ENCODE results near the gene YPEL5. TPM values are rescaled to one million over a fixed set of nuclear protein-coding genes. Genes with fewer than 3 reads are reported as not detected.
A peak's percentile ranks its signal among the peaks of the same experiment; 100 is the strongest.

Gene YPEL5
- total and polyA plus RNA-seq, 10 of the 15 experiments (the other 5 are each of a cell fraction or from before 2014, with no cell fraction given): 18.8 to 47.3 (median 21.7) TPM

GRCh38 chr2:30146337-30147195 is at the start of gene YPEL5 (continued):
- TF ChIP-seq POLR2AphosphoS5 (IDR thresholded peaks at IDR 0.05; ENCODE audit: low read length): peak; percentile 76
- TF ChIP-seq MAX (IDR thresholded peaks at IDR 0.05; ENCODE audit: low read depth, low read length): peak; percentile 83
- TF ChIP-seq SIN3A (IDR thresholded peaks at IDR 0.05; ENCODE audit: low read depth, low read length): peak; percentile 89
- peak; percentile 76 for TF ChIP-seq E4F1 (IDR thresholded peaks at IDR 0.05; ENCODE audit: borderline replicate concordance, partially characterized antibody)
- TF ChIP-seq BHLHE40 (IDR thresholded peaks at IDR 0.05; ENCODE audit: borderline replicate concordance in 1 of 2, low read depth in 2 of 2, low read length in 1 of 2): peak; percentile 99
- TF ChIP-seq EP300 (IDR thresholded peaks at IDR 0.05; ENCODE audit: borderline replicate concordance in 1 of 2, control insufficient read depth in 1 of 2, low read depth in 2 of 2, low read length in 2 of 2): peak in 1 of 2 experiments; percentile 78; a peak in 1 of 4 replicates
- TF ChIP-seq NBN (IDR thresholded peaks at IDR 0.05): peak; percentile 65
- peak; percentile 91 for TF ChIP-seq CREM (IDR thresholded peaks at IDR 0.05; ENCODE audit: low read depth)
- peak; percentile 29; the same call in 1 of the 2 replicates for TF ChIP-seq POLR2AphosphoS2 (IDR thresholded peaks at IDR 0.05; ENCODE audit: low read depth, low read length)
- no peak for TF ChIP-seq ZBTB33 (IDR thresholded peaks at IDR 0.05)
- peak; percentile 78 for TF ChIP-seq TCF12 (IDR thresholded peaks at IDR 0.05; ENCODE audit: low read depth, low read length)
- no peak for TF ChIP-seq CTCF (IDR thresholded peaks at IDR 0.05 in 2 of 3, conservative IDR thresholded peaks at IDR 0.05 in 1 of 3; ENCODE audit: control insufficient read depth in 2 of 3, extremely low read depth in 1 of 3, insufficient read depth in 1 of 3, low read depth in 3 of 3, low read length in 3 of 3)
- TF ChIP-seq POLR2A (IDR thresholded peaks at IDR 0.05; ENCODE audit: low read depth, low read length): peak; percentile 82
- no peak for TF ChIP-seq CBX5 (IDR thresholded peaks at IDR 0.05; ENCODE audit: low read depth)
- TF ChIP-seq SP1 (IDR thresholded peaks at IDR 0.05; ENCODE audit: low read depth, low read length): peak; percentile 93
- TF ChIP-seq MEF2B (IDR thresholded peaks at IDR 0.05; ENCODE audit: partially characterized antibody, poor library complexity, severe bottlenecking): peak; percentile 90
- TF ChIP-seq RFX5 (IDR thresholded peaks at IDR 0.05; ENCODE audit: low read depth, low read length): peak; percentile 81
- TF ChIP-seq RB1 (IDR thresholded peaks at IDR 0.05; ENCODE audit: borderline replicate concordance): peak; percentile 41; the same call in 1 of the 2 replicates
- no peak for TF ChIP-seq ATF3 (IDR thresholded peaks at IDR 0.05; ENCODE audit: borderline replicate concordance, extremely low read depth, low read depth, low read length)
- peak; percentile 80; the same call in 1 of the 2 replicates for TF ChIP-seq ZNF207 (IDR thresholded peaks at IDR 0.05; ENCODE audit: borderline replicate concordance)
- peak; percentile 98 for TF ChIP-seq HDGF (IDR thresholded peaks at IDR 0.05)
- peak; percentile 91 for TF ChIP-seq CHD2 (IDR thresholded peaks at IDR 0.05; ENCODE audit: borderline replicate concordance, low read depth, low read length)
- 0 out of 2 replicates have a peak, but pooled peaks have one; percentile 31 for TF ChIP-seq BCL11A (IDR thresholded peaks at IDR 0.05; ENCODE audit: low read depth, low read length)

All from GM12878 (cell line).